GM13977 (cell line): ENCODE data around the gene ITCH.
"Not testable (repeated sequence)": the region's sequence is repeated elsewhere in the genome, so short reads cannot be mapped to it uniquely, and the experiment has no call there.

Experiments
- DNase-seq: peaks from one replicate; pipeline ENCODE4 v3.0.0; 2012; ENCODE audit warnings: low spot score
- CTCF ChIP-seq: IDR thresholded peaks from 2 replicates; pipeline ENCODE4 v1.5.1; 2012; ENCODE audit warnings: mild to moderate bottlenecking, control low read depth; ENCODE audit not compliant: insufficient read depth; ENCODE audit errors: extremely low read depth, missing control alignments
- in situ Hi-C: fragments of 300-500 bp; cut with MboI; formaldehyde crosslinking; loops from one replicate; pipeline ENCODE4 v1.12.0; 2022; ENCODE audit warnings: low sequenced_read_pairs, low pct_unique_long_range_greater_than_20kb, mixed read lengths, inconsistent platforms; ENCODE audit not compliant: unreplicated experiment

ITCH gene

GRCh38 chr20:34433391-34433790 is 70.3 kb downstream of the ITCH start:
- TF ChIP-seq CTCF: no peak
- in situ Hi-C loops: no loop called here
- no peak for DNase-seq

GRCh38 chr20:34435589-34435988 is 72.5 kb downstream of the ITCH start:
- DNase-seq: no peak

GRCh38 chr20:34437330-34437986 is 74.4 kb downstream of the ITCH start:
- in situ Hi-C loops: no loop called here
- TF ChIP-seq CTCF: no peak
- no peak for DNase-seq

More at GRCh38 chr20:34435589-34435988, 72.5 kb downstream of the ITCH start:
- TF ChIP-seq CTCF: no peak
- in situ Hi-C loops: no loop called here

- TF ChIP-seq CTCF: no peak
- in situ Hi-C loops: no loop called here
- no peak for DNase-seq
Measured at GRCh38 chr20:34439168-34439567, 76.1 kb downstream of the ITCH start.

- in situ Hi-C loops, DNase-seq: not testable (repeated sequence)
Measured at GRCh38 chr20:34441423-34441822, 78.3 kb downstream of the ITCH start.

GRCh38 chr20:34443546-34443945 is 80.5 kb downstream of the ITCH start:
- no peak for TF ChIP-seq CTCF
- DNase-seq: no peak
- in situ Hi-C loops: no loop called here

- in situ Hi-C loops: no loop called here
- no peak for TF ChIP-seq CTCF
- DNase-seq: no peak
Measured at GRCh38 chr20:34445177-34446065, 82.3 kb downstream of the ITCH start.
